ENCODE data around the gene PADI4.

GRCh38 chr1:17360272-17360956, 52.4 kb downstream of the PADI4 start:
- TF ChIP-seq CTCF (IDR thresholded peaks at IDR 0.05) (no peak), POLR2A (IDR thresholded peaks at IDR 0.05) (no peak)
